ENCODE measurements around the gene KCTD16.

The KCTD16 gene

GRCh38 chr5:144467792-144468191, 297.1 kb downstream of the KCTD16 start:
- DNase-seq = peak; percentile 73

DNA sequence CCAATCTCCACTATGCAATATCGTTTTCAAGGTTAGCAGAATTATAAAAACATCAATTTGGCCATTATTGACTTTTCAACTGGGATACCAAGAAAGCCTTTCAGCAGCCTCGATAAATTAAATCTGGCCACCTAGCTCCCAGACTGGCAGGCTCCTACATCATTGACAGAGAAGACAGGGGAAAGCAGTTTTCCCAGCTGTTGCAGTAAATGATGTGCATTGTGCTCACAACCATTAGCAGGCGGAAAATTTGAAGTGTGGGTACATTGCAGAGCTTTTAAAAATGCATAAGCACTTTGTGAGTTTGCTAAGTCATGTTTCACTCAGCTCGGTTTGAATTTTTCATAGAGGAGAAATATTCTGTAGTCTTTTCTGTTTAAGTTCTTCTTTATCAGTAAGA, 297.9 kb downstream of the KCTD16 start:
- DNase-seq = peak; percentile 33

DNA sequence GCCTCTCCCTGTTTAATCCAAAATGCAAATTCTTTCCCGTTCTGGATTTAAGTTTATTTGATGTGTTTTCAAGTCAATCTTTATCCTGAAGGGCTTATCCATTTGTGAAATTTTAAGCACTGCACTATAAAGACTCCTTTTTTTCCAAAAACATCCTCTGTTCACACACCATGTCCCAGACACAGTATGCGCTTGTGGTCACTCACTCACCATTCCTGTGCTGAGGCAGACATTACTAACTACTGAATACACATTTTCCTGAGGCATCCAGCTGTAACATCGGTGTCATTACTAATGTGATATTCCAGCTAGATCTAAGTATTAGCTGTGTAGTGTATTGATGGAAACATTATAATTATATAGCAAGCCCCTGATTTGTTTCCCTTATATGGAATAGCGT, 298.4 kb downstream of the KCTD16 start:
- no peak for DNase-seq

DNA sequence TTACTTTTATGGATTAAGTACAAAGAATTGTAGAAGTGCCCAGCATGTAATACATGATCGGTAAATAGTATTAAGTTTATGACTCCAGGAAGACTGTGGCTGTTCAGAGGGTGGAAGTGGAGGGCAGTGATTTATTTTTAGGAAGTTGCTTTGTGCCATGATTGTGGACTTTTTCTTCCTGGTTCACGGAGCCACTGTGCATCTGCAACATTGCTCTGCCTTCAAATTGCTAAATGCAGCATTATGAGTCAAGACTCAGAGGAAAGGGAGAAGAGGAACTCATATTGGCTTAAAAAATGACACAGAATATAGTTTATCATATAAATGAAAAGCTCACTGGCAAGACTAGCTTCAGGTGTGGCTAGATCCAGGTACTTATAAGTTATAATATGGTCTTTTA, 301.5 kb downstream of the KCTD16 start:
- no peak for DNase-seq

DNA sequence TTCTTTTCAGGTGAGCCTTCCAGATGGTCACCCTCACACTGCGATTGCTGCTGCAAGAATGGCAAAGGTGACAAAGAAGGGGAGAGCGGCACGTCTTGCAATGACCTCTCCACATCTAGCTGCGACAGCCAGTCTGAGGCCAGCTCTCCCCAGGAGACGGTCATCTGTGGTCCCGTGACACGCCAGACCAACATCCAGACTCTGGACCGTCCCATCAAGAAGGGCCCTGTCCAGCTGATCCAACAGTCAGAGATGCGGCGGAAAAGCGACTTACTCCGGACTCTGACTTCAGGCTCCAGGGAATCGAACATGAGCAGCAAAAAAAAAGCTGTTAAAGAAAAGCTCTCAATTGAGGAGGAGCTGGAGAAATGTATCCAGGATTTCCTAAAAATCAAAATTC, 303.0 kb downstream of the KCTD16 start:
- no peak for DNase-seq

DNA sequence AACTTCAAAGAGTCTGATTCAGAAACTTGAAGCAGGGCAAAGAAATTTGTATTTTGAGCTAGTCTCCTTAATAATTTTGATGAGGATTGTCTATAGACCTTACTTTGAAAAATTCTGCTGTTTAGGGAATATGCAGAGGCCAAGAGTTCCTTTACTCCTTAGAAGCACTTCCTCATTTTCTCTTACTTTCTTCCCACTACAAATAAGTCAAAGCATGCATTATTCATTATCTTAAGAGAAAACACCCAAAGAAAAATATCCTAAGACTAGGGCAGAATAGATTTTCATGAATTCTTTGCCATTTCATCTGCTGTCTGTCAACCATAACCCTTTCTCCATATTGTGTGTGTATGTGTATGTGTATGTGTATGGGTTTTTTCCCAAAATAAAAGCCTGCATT, 307.9 kb downstream of the KCTD16 start:
- no peak for DNase-seq

GRCh38 chr5:144481861-144482260, 311.2 kb downstream of the KCTD16 start:
- DNase-seq = no peak

DNA sequence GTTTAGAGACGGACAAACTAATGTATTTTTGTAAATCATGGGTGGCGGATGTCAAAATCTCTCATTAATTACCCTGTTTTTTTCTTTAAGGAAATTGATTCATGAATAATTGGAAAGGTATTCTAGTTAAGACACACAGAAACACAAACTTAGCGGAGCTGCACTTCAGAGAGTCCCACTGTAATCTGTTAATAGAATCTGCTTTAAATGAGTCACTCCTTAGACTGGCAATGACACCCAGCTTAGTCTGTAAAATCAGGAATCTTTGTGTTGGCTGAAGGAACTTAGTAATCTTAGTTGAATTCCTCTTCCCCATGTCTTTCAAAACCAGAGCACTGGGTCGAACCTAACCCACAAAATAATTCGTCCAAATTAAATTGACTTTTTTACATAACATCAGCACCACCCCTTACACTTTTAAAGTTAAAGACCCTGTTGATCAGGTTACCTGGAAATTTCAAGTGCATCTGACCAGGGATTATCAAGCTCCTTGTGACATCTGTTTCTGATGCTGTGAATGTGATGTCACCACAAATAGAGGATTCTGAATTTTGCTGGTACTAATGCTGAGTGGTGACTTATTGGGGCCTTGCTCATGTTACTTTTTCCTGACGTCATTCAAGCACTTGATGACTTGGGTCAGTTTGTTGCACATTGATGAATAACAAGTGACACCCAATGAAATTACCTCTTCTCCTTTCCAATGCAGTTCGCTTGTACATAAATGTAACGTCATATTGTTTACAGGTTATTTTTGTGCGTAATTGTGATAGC, 313.6 kb downstream of the KCTD16 start:
- DNase-seq = no peak

DNA sequence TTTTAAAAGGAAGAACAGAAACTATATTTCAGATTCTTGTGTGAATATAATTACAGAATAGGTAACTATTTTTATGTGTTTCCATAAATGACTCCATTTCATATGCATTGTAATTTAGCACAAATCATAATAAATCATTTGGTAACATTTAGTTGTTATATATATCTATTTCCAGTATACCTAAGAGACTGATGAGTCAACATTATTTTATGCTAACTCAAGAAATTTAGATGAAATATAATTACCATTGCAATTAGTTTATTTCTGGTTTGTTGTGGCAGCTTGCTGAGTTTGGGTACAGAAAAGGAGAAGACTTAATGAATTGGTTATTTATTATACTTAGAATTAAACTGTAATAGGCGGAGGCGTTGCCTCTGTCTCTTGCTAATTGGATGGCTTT, 314.9 kb downstream of the KCTD16 start:
- DNase-seq = no peak

DNA sequence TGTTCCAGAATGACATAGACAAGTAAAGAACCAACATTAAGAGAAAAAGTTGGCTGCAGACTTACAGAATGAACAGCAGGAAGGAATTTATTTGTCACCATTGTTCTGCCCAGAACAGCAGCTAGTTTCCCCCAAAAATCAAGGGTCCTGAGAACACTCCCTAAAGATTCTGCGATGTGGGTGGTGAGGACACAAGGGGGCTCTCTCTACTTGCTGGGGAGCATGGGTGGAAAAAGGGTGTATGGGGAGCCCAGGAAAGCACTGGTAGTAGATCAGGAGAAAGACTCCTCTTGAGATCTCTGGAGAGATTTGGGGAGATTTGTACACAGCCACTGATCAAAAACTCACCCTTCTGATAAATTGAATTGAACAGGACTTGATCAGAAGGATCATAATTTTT, 316.5 kb downstream of the KCTD16 start:
- no peak for DNase-seq

DNA sequence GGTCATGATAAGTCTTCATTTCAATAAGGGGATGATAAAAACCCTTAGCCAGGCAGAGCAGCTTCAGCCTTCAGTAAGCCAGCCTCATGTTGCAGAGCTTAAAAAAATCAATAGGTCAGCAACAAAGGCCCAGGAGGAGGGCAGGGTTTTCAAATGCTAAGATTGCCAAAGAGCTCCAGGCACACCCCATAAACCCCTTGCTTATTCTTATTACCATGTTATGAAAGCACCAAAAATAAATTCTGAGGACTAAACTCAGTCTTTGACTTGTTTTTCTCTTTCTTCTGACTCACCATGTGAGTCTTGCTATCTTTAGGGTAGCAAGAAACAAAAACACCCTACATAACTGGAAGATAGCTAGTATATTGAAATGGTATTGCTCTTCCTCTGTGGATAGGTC, 317.1 kb downstream of the KCTD16 start:
- DNase-seq = no peak

GRCh38 chr5:144503123-144503522, 332.4 kb downstream of the KCTD16 start:
- no peak for DNase-seq

DNA sequence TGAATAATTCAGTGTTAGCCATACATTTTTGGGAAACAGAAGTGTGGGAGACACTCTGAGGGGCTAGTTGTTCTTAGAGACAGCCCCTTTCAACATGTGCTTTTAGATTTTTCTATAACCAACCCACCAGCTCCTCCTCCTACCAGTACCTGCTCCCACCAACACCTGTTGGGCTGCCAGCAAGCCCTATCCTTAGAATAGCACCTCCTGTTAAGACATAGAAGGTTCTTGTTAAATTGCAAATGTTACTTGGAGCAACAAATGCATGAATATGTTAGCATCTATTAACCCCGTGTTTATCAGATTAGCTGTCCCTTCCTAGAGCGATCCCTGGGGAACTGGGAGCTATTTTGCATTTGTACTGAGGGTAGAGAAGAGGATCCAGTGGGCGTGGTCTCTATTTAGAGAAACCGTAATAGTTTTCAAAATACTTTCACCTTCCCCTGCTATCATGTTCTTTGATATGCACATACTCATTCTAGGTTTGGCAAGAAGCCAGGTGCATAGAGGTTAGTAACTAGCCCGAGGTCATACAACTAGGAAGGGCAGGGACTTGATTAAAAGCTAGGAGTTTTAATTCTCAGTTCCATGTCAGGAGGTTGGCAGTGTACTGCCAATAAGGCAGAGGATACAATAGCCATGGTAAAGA, 334.4 kb downstream of the KCTD16 start:
- DNase-seq = no peak

DNA sequence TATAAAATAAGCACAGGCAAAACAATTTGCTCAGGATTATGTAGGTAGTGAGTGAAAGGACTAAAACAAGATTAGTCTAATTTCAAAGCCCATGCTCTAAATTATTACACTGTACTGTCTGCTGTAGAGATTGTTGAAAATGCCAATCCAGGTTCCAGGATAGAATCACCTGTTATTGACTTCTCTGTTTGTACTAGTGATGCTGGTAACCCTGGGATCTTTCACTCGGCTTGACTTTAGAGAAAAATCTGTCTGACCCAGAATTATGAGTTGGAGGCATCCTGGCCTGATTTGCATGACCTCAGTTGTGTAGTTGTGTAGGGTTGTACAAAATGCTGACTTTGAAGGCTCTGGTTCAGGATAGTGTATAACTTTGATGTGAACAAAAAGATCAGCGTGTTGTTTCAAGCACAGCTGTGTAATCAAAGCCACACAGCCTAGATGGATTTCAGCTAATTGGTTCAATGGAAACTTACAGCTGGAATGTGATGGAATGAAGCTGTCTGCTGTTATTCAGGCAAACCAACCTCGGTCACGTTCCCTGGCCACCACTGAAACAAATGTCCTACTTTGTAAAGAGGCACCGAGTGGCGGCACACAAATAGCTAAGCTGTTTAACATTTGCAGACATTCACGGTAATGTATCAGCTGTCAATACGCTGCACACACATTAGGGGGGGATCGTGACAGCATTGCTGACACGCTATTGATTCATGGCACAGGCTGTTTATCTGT, 340.3 kb downstream of the KCTD16 start:
- no peak for DNase-seq

GRCh38 chr5:144511580-144512072, 341.0 kb downstream of the KCTD16 start:
- no peak for DNase-seq

GRCh38 chr5:144522698-144523097, 352.0 kb downstream of the KCTD16 start:
- no peak for DNase-seq

DNA sequence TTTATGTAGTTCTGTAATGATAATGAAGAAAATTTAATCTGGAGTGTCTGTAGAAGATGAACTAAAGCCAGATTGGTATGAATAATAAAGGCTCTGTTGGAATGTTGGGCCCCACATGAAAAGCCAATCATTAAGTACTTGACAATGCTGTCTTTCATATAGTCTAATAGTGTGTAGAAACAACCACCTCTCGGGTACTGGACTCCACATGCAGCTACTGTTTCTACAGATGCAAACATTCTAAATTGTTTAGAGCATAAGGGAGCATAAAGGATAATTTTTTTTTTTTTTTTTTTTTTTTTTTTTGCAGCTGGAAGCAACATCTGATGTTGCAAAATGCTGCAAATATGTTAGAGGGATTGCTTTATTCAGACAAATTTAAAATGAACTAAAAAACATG, 354.3 kb downstream of the KCTD16 start:
- no peak for DNase-seq

GRCh38 chr5:144531188-144531587, 360.5 kb downstream of the KCTD16 start:
- DNase-seq = peak; percentile 22

All from NCI-H446 treated with DMSO at 0.1 percent for 48 hours (cell line).